Omental fat pad (tissue), 4 donors: ENCODE data around the gene C6orf89. TPM values are rescaled to one million over a fixed set of nuclear protein-coding genes. Genes with fewer than 3 reads are reported as not detected.

Source experiments
- ATAC-seq: fragments of 150-250 bp; one replicate; pipeline ENCODE4 v1.9.1; 2016; ENCODE audit warnings: mild to moderate bottlenecking, moderate library complexity; ENCODE audit not compliant: low FRiP score
- DNase-seq: peaks from one replicate; pipeline ENCODE4 v3.0.0-alpha.2; 2019; ENCODE audit warnings: low spot score
- CTCF ChIP-seq, 3 donors: fragments of 450-650 bp; IDR thresholded peaks; one replicate each; pipeline ENCODE4 v1.5.1; 2016 to 2017; ENCODE audit warnings: antibody characterized with exemption in 3 of 3, mild to moderate bottlenecking in 3 of 3, moderate library complexity in 2 of 3
- total RNA-seq, 4 donors: library from RNA; depleted of rRNA; stranded (reverse); fragments of >200 nt; gene quantifications; one replicate each; pipeline ENCODE4 v1.1.0, GENCODE V29; 2016

The C6orf89 gene
- total RNA-seq, 4 donors from 2014 or later: 40.2 to 53.0 (median 46.0) TPM

- ATAC-seq: no peak
- DNase-seq: no peak
- no peak for TF ChIP-seq CTCF (IDR thresholded peaks at IDR 0.05)
These were observed 19.2 kb downstream of the C6orf89 start for GRCh38 chr6:36904851-36905393.

- no peak for ATAC-seq
- no peak for TF ChIP-seq CTCF (IDR thresholded peaks at IDR 0.05)
- DNase-seq: no peak
These were observed 21.0 kb downstream of the C6orf89 start for GRCh38 chr6:36906539-36907325.

- DNase-seq (no peak), ATAC-seq (no peak)
- TF ChIP-seq CTCF (IDR thresholded peaks at IDR 0.05): no peak
These were observed 22.0 kb downstream of the C6orf89 start for GRCh38 chr6:36907781-36908180.

- ATAC-seq: no peak
- no peak for TF ChIP-seq CTCF (IDR thresholded peaks at IDR 0.05)
- no peak for DNase-seq
These were observed 23.0 kb downstream of the C6orf89 start for GRCh38 chr6:36908747-36909146.

GRCh38 chr6:36912030-36912454 is 26.3 kb downstream of the C6orf89 start:
- ATAC-seq: no peak
- DNase-seq: no peak
- TF ChIP-seq CTCF (IDR thresholded peaks at IDR 0.05): no peak

GRCh38 chr6:36912586-36912985 is 26.8 kb downstream of the C6orf89 start:
- no peak for DNase-seq
- no peak for TF ChIP-seq CTCF (IDR thresholded peaks at IDR 0.05)
- no peak for ATAC-seq

- TF ChIP-seq CTCF (IDR thresholded peaks at IDR 0.05): no peak
- DNase-seq: no peak
- no peak for ATAC-seq
These were observed 27.3 kb downstream of the C6orf89 start for GRCh38 chr6:36913082-36913481.
